NOMO-1 treated with dmso at 0.1 percent for 144 hours (cell line): ENCODE data around the gene LRP4.

ENCODE experiments used
- DNase-seq: peaks from one replicate; lab custom pipeline; 2025; ENCODE audit not compliant: unreplicated experiment; lab: John Stamatoyannopoulos, UW

The LRP4 gene

DNA sequence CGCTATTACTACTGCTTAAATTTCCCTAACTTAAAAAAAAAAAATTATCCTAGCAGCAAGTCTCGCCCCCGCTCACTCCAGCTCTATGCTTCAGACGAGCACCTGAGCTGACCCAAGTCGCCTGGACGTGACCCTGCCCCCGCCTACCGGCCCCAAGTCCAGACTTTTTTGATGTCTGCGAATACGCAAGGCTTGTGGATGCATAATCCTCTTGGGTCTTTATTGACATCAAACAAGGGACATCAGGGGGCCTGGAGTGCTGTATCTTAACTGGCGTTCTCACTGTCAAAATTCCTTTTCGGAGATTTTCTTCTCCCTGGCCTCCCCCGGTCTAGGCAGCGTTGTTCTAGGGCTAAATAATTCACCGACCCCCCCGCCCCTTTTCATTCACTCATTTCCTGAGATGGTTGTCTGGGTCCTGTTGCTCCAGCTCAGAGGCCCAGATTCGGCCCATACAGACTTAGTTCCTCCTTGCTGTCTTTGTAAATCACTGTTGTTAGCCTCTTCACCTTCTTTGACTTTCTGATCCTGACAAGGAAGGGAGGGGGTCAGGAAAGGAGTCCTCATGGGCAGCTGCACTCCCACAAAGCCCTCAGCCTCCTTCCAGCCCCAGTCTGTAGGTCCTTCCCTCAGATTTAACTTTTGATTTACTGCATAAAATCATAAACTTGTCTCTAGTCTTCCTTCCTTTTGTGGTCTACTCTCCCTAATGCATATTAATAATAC lies 601 bp upstream of the LRP4 start:
- no peak for DNase-seq

DNA sequence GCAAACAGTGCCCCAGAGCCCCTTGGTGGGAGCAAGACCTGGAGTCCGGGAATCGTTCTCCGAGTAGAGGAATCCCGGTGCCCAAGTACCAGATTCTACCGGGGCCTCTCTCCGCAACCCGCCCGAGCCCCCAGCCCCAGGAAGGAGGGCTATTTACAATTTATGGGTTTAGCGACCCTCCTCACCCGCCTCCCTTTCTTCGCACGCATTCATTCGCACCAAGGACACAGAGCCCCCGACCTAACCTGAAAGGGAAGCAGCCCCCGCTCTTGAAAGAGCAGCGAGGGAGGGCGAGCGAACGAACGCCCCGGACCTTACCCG lies 628 bp downstream of the LRP4 start:
- no peak for DNase-seq

DNA sequence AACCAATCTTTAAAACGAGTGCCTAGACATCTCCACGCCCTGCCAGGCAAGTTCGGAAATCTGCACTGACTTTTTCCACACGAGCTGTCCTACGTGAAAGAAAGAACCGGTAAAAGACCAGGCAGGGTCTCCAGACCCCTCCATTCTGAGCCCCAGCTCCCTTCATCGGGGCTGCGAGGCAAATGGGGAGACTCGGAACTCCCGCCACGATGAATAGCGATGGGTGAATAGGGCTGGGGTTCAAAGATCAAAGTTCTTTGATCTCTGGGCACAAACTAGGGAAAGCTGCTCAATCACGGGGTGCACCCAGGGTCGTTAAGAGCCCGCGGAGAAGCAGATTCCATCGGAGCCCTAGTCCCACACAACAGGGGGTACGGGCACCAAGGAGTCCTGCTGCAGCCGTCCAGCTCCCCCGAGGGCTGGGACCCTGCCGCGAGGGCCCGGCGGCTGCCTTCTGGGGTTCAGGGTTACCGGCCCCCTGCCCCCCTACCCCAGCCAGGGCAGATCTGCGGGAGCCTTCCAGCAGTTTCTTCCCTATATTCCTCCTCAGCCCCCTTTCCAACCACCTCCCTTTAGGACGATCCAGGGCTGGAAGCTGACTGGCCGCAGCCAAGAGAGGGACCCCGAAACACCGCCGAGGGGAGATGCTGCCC lies 1.1 kb downstream of the LRP4 start:
- DNase-seq, result no peak

DNA sequence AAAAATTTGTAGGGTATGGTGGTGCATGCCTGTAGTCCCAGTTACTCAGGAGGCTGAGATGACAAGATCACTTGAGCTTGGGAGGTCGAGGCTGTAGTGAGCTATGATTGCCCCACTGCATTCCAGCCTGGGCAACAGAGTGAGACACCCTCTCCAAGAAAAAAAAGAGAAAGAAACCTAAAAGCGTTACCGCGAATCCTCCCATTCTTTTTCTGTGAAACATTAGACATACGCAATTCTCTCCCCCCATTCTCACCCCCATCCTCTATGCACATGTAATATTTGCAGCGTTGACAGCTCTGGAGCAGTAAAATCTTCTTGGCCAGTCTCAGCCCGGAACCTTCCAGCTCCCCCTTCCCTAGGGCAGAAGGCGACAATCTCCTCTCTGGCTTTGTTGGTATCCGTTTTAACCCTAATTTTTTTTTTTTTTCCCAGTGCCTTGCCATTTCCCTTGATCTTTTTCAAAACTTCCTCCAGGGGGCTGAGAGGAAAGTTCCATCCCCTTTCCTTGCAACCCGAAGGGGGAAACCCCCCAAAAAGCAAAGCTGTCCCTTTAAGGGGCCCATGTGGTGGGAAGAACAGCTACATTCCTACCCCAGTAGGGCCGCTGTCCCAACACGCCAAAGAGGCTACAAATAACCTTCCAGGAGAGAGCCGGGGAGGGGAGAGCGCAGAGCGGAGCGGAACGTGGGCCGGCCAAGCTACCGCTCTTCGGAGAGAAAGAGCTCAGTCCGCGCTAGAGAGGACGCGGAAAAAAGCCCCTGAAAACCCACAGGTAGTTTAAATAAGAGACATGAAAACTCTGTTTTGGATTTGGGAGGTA lies 1.9 kb downstream of the LRP4 start:
- DNase-seq, result no peak

DNA sequence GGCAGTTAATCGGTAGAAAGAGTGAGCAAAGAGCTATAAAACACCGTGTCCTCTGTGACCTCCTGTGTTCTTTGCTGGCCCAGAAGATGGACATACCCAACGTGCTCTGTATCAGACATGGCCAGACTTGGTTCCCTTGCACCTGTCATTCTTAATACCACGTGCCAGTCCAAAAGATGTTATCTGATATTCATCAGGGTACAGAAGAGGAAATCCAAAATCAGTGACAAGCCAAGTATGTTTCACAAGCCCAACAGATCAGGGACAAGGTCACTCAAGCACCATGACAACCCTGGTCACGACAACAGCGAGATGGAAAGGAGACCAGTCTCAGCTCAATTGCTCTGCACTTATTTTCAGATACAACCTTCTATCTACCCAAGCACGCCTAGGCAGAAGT lies 3.4 kb downstream of the LRP4 start:
- no peak for DNase-seq

DNA sequence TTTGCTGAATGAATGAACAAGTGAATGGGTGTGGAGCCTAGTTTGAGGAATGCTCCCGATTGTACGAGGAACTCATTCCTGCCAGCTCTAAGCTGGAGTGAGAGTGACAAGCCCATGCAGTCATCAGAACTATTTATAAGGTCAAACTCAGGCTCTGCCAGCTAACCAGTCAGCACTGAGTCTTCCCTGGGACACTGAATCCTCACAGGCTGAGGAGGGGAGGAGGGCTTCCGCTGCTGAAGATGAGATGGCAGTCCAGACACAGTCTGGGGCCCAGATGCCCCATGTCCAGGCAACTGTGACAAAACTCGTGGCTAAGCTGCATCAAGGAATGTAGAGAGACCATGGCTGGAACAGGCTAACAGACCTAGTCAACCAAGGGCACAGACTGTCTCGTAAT lies 4.0 kb downstream of the LRP4 start:
- DNase-seq, result no peak

DNA sequence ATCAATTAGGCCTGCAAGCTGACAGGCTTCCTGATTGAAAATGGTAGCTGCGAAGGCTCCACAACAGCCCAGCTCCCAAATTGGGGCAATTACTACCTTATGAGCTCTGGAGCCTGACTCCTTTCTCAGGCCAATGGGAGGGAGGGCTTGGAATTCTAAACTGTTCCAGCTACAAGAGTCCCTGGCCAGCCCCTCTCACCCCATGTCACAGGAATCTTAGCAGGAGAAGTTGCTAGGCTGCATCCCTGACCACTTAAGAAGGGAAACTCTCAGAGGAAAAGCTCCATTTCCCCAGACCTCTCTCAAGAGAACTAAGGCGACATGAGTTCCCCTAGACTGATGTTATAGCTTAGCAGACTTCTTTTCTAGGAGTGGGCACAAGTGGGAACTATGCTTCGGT lies 4.9 kb downstream of the LRP4 start:
- no peak for DNase-seq

DNA sequence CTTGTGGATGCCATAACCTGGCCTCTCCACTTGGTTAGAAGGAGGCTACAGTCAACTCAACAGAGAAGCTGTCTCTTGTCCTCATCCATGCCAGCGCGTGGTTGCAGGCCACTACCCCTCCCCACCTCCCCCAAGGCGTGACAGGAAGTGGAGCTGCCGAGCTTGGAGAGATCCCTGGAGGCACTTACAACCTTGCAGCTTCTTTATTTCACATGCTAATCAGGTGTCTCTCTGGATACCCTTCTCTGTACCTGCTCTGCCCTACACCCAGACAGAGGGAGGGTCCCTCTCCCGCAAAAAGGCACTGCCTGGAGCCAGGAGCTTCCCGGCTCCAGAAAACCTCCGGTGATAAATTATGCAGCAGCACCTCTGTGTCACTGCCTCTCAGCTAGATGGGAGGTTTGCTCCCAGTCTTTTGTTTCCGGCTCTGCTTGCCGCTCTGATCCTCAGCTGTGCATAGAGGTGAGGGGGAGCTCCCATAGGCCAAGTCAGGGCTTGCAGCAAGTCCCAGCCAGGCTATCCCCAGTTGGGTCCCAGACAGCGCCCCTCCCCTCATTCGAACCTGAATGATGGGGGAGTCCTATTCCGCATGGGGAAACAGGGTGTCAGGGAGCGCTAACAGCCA lies 5.7 kb downstream of the LRP4 start:
- DNase-seq, result no peak

DNA sequence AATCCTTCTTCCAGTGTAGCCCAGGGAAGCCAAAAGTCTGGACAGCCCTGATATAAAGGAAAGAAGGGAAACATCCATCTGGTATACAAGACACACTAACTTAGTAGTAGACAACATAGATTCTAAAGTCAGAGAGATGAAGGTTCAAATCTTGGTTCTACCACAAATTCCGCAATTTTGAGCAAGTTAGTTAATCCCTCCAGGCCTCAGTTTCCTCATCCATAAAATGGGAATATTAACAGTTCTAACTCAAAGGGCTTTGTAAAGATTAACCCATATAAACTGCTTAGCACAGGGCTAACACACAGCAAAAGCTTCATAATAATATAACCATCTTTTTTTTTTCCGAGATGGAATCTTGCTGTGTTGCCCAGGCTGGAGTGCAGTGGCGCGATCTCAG lies 10.7 kb downstream of the LRP4 start:
- no peak for DNase-seq

DNA sequence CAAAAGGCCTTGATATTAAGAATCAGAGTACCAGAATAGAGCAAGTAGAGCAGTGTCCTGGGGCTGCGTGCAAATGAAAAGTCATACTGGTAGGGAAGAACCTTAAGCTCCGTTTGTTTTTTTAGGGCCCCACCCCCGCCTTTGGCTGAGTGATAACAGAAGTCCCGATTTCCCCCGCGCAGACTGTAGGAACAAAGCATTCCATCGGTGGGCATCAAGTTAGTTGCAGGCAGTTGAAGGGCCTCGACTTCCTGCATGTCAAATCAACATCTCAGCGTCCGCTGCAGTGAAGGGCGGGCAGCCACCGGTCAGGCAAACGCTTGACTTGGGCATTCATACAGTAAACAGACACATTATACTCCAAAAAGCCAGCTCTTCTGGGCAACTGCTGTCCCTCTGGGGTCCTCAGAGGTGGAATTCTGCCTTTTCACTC lies 11.7 kb downstream of the LRP4 start:
- DNase-seq, result no peak

DNA sequence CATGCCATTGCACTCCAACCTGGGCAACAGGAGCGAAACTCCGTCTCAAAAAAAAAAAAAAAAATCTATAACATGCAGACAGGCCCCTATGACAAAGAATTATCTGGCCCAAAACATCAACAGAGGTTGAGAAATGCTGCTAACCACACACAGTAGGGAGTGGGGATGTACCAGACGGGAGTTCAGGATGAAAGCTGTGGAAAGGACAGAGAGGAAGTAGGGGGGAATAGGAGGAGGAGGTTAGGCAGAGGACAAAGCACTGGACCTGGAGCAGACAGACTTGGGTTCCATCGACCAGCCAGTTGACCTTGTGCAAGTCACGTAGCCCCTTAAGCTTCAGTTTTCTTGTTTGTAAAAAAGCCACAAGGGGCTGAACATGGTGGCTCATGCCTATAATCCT lies 12.5 kb downstream of the LRP4 start:
- DNase-seq, result no peak

DNA sequence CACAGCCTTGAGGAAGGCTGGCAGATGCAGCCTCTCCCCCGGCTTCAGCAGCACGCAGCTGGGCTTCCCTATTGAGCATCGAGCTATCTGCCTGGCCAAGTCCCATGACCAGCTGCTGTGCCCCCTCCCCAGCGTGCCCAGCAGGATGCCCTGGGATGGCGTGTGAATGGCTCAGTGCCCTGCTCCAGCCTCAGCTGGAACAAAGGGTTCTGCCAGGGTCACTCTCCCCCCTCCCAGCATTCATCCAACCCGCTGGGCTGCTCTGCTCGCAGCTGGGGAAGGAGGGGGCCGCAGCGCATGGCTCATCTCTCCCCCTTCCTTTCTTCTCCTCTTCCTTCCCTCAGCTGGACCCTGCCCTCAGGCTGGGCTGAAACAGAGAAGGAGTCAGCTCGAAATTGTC lies 14.5 kb downstream of the LRP4 start:
- no peak for DNase-seq

DNA sequence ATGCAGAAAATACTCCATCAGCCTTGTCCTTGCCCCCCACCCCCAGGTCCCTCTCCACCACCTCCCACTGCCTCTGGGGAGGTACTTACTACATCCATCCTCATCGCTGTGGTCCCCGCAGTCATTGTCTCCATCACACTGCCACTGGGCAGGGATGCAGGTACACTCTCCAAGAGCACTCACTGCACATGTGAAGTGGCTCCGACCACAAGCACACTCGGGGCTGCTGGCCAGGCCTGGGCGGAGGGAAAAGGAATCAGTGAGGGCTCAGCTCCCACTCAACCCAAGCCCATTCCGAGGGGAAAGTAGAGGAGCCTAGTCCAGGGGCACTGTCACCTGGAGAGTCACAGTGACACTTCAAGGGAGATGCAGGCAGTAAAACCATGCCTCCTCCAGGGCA lies 15.7 kb downstream of the LRP4 start:
- DNase-seq, result no peak

DNA sequence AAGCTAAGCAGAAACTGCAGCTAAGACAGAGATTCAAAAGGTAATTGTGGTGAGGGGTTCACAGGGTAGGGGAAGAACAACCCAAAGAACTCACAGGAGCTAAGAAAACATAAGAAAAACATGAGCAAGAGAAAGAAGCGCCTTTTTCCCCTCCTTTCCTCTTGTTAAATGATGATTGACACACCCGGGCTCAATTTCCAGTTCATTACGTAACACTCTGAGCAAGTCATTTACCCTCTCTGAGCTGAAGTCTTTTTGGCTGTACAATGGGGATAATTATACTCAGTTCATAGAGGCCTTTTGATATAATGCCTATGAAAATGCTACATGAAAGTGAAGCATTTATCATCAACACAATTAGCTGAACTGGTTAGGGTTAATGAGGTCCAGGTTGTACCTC lies 17.2 kb downstream of the LRP4 start:
- DNase-seq, result peak; percentile 1

DNA sequence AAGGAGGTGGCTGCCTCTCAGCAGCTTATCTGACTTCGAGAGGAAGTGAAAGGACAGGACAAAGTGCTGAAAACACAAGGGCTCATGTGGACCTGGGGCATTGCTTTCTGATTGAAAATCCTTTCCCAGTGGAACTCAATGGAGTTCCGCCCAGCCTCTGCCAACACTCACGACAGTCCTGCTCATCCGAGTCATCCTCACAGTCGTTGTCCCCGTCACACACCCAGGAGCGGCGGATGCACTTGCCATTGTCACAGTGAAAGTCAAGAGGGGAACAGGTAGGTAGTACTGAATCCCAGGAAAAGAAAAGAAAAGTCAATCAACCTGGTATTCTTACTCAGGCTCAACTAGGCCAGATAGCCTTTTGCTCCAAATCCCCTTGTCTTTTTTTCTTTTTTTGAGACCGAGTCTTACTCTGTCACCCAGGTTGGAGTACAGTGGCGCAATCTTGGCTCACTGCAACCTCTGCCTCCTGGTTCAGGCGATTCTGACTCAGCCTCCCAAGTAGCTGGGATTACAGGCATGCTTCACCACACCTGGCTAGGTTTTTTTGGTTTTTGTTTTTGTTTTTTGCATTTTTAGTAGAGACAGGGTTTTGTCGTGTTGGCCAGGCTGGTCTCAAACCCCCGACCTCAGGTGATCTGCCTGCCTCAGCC lies 18.1 kb downstream of the LRP4 start:
- no peak for DNase-seq

DNA sequence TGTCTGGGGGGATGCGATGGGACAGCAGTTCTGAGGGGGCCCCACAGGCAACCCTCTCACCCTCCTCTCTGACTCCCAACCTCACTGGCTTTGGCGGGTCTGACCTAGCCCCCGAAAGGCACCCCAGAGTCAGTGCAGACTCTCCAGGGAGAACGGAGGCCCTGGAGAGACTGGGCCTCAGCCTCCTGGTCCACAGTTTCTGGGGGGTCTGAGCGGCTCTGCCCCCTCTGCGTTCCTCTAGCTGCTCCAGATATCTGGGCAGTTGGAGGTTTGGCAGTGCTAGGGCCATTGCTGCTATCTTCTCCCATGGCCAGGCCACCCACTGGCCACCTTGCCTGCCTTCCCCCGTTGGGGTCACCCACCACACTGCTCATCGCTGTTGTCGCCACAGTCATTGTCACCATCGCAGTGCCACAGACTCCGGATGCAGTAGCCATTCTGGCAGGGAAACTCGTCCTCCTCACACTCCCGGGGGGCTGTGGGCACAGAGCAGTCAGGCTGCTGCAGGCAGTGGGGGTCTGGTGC lies 18.8 kb downstream of the LRP4 start:
- DNase-seq, result no peak

DNA sequence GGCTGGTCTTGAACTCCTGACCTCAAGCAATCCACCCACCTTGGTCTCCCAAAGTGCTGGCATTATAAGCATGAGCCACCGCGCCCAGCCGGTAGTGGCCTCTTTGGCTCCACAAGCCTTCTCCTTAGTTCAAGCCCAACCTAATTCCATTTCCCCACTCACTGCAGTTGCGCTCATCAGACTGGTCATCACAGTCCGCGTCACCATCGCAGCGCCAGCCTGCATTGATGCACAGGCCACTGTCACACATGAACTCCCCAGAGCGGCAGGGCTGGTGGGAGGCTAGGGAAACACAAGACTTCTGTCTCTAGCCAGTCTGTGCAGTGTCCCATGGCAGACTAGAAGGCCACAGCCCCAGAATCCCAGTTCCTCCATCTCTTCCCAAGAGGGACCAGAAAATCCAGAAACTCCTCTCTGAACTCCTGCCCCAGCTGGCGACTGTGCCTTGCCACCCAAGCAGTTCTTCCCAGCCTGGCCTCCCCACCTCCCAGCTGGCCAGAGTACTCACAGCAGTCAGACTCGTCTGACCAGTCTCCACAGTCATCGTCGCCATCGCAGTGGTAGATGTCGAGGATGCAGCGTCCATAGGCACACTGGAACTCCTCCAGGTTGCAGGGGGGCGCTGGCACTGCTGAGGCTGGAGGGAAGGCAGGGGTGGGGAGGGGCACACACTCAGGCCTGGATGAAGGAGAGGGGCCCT lies 19.8 kb downstream of the LRP4 start:
- no peak for DNase-seq

DNA sequence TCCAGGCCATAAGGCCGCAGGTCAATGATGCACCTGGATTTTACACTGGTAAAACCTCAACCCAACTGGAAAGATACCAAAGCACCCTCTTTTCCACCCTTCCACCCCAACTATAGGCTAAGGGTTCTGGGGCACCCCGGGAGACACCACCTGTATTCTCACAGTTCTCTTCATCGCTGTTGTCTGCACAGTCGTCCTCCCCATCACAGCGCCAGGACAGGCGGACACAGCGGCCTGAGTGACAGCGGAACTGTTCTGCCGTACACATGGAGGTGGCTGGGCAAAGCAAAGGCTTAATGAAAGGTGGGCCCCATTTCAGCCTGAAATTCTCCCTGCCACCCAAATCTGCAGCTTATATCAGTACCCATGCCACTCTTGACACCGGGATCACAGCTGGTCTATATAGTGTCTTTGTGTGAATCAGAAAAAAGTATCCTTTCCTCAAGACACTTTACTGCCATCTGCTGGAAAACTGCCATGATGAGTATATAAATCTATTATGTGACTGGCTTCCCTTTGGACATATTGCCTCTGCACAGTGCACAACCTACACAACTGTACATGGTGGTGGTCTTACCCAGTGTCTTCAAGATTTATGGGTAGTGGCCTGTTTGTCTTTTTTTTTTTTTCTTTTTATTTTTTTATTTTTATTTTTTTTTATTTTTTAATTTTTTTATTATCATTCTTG lies 21.5 kb downstream of the LRP4 start:
- peak; percentile 52 for DNase-seq

DNA sequence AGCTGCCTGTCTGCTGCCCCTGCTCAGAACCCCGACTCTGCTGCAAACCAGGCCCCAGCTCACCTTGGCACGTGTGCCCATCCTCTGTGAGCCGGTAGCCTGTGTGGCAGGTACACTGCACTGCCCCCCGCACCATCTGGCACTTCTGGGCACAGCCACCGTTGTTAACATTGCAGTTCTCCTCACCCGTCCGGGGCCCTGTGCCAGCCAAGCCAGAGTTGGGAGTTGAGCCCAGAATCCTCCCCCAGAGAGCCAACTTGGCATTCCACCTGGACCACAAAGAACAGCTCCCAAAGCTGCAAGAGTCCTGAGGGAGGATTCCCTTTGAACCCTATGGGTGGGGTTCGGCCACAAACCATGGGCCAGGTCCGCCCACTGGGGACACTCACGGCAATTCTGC lies 22.5 kb downstream of the LRP4 start:
- DNase-seq, result no peak

DNA sequence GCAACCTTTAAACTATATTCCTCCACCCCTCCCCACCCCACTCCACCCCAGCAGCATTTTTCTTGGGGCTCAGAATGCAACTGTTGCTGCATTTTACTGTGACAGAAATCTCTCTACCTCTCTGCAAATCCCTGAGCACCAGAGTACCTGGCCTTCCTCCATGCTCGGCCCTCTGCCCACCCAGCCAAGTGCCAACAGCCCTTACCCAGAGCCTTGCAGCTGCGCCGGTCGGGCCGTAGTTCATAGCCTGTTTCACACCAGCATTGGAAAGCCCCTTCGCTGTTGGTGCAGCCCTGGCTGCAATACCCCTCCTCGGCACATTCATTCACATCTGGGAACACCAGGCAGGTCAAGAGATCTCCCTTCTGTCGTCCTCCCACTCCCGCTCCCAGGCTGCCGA lies 23.4 kb downstream of the LRP4 start:
- DNase-seq, result no peak
